GM18520 (cell line): ENCODE measurements around the gene PIK3IP1.
A peak's percentile ranks its signal among the peaks of the same experiment; 100 is the strongest.

Experiments used
- ATAC-seq: cut with Tn5 transposase; IDR thresholded peaks from one replicate; pipeline ENCODE4 v1.9.1; 2021; ENCODE audit not compliant: unreplicated experiment

Gene PIK3IP1

DNA sequence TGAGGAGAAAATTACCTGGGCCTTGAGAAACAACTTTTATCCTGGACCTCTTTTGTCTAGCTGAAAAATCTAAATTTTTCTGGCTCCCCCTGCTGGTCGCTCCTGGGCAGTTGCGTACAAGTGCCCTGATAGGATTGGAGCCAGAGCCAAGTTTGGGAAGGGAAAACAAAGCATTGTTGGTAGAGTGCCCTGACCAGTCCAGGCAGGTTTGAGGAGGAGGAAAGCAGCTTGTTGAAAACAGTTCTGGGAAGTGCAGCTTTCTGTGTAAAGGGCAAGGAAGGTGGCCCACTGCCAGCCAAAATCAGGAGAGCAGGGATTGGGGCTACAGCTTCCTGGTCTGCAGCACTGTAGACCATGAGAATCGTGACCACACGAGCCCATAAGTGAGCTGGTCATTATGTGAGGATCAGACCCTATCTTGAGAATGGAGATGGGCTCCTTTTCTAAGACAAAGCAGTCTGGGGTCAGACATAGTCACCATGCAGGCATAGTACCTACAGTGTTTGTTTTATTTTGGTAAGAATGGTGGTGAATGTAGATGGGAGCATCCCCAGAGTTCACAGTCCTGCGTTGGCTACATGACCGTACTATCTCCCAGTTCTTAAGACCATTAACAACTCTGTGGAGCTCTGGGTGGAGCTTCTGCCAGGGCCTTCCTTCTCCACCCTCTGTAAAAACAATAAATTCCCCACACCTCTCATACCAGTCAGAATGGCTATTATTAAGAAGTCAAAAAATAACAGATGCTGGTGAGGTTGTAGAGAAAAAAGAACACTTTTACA is 21.3 kb upstream of the PIK3IP1 start:
- ATAC-seq, result no peak

DNA sequence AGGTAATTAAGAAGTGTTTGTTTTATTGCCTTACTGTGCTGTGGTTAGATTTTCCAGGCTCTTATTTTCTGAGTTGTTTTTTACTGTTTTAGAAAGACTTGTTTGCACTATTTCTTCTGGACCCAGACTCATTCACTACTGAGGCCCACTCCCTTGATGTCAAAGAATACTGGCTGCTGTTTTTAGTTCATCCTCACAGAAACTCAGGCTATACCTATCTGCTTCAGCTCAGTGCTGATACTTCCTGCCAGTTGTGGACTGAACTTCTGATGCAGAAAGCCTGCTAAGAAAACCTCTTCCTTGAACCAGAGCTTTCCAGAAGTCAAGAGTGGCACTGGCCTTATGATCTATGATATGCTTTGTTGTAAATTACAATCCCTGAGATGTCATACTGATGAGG is 15.9 kb upstream of the PIK3IP1 start:
- ATAC-seq, result no peak

DNA sequence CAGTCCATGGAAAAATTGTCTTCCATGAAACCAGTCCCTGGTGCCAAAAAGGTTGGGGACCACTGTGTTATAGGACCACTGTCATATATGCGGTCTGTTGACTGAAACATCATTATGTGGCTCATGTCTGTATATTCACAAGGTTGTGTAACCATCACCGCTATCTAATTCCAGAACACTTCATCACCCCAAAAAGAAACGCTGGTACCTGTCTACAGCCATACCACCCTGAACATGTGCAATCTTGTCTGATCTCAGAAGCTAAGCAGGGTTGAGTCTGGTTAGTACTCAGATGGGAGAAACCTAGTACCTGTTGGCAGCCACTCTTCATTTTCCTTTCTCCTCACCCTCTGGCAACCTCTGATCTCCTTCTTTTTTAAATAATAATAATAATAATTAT is 12.9 kb upstream of the PIK3IP1 start:
- no peak for ATAC-seq

DNA sequence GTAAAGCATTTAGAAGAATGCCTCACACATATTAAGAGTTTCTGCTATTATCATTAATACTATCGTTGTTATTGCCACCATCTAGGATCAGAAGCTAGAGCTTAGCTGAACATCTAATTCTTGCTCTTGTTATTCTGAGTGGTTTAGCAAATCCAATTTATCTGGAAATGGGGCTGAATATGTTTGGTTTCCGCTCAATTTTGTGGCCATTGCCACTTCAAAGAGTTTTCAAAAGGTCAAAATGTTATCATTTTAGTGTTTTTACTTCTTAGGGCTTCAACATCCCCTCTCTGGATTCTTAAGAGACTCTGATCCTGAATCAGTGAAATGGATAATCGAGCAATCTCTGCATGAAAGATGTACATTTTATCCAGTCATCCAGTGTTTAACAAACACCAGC is 10.2 kb upstream of the PIK3IP1 start:
- no peak for ATAC-seq

DNA sequence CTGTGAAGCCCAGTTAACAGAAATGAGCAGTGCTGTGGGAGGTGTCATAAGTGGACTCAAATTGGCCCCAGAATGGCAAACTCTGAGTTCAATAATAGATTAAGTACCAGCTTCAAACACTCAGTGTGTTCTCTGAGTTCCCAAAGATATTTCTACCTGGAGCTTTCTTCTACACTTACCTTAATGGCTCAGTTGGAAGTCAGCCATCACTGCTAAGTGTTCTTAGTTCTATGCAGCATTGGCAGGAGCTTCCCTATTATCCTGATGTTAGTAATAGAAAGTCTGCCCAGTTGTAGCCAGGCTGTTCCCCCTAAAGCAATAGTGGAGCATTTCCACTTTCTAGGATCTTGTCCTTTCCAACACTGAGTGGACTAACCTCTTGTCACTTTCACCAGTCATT is 9.7 kb upstream of the PIK3IP1 start:
- no peak for ATAC-seq

DNA sequence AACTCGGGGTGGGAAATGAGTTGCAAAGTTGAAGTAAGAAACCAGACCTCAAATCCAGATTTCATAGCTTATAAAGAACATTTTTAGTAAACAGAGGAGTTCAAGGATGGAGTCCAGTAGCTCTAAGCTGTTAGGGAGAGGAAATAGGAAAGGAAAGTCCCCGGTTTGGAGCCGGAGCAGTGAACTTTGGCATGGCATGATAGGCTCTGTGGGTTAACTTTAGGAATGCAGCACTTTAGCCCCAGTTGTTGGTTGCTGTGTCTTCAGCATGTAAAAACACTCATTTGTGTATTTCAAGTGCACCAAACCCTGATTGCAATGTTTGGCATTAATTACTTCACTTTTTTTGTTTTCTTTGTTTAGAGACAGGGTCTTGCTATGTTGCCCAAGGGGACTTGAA is 8.6 kb upstream of the PIK3IP1 start:
- no peak for ATAC-seq

DNA sequence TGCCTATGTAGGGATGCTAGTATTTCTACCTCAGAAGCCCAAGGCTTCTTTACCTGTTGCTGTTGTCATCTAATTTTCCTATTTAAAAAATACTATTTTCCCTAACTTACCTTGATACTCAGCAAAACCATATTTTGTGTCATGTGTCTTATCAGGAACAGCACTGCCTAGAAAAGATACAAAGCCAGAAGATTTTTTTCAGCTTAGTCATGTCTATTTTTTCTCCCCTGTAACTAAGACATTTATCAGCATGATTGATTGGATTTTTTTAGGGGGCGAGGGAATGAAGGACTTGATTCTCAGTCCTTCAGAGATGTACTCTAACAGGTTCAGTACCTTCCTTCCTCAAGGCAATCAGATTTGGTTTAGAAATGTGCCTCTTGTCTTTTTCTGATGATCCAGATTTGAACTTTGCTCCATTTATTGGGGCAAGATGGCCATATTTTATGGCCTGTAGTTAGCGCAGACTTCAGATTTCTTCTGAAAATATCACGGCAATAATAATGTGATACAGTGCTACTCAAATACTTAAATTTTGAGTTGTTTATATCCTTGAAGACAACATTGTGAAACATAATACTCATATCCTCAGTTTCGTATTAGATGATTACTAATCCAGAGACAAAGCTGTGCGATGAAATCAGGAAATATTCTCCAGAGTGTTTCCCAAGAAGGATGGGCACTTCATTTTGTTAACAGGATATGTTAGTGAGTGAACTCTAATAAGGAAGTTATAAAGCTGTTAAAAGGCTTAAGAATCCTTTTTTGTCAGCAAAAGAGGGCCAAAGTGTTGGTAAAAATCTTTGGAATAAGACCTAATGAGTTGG is 3.8 kb upstream of the PIK3IP1 start:
- no peak for ATAC-seq

DNA sequence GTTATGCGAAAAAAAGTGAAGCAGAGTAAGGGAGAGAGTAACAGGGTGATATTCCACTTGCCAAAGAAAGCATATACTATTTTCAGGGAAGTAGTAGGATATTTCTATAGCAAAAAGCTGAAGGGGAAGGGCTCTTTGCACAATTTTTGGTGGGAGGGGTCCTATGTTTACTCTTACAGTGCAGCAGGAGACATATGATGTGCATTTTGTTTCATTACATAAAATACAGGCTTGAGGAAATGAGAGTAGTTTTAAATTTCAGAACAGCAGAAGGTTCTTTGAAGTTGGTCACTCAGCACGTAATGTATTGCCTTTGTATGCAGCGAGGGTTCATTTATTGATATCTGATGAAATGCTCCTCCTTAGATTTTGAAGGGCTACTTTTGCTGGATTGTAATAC is 3.1 kb upstream of the PIK3IP1 start:
- ATAC-seq, result no peak

DNA sequence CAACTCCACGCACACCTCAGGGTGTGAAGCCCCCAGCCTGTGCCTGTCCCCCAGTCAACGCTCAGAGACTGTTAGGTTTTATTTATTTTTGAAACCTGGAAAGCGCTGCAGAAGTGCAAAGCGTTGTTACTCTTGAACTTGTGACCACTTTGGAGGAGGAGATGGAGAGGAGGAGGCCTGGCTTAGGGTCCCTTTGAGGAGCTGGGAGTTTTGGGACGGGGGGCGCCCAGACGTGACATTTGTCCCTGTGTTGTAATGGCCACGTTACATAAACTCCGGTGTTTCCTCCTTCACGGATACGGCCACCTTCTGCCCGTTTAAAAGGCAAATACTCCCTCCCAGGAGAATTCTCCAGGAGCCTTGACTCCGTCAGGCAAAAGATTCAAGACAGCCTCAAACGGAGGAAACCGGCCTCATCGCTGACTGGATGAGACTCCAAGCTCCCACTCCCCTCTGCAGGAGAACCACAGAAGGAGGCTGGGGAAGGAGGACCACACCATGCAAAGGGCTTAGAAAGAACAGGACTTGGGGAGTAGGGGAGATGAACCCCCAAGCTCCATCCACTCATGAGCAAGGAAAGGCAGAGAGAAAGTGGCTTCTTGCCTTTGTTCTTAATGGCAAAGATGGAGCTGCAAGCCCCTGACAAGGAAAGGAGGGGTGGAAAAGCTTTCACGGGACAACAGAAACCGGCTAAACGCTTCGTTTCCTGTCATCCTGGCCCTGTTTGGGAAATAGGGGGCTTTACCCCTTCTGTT is 630 bp downstream of the PIK3IP1 start:
- ATAC-seq, result no peak

DNA sequence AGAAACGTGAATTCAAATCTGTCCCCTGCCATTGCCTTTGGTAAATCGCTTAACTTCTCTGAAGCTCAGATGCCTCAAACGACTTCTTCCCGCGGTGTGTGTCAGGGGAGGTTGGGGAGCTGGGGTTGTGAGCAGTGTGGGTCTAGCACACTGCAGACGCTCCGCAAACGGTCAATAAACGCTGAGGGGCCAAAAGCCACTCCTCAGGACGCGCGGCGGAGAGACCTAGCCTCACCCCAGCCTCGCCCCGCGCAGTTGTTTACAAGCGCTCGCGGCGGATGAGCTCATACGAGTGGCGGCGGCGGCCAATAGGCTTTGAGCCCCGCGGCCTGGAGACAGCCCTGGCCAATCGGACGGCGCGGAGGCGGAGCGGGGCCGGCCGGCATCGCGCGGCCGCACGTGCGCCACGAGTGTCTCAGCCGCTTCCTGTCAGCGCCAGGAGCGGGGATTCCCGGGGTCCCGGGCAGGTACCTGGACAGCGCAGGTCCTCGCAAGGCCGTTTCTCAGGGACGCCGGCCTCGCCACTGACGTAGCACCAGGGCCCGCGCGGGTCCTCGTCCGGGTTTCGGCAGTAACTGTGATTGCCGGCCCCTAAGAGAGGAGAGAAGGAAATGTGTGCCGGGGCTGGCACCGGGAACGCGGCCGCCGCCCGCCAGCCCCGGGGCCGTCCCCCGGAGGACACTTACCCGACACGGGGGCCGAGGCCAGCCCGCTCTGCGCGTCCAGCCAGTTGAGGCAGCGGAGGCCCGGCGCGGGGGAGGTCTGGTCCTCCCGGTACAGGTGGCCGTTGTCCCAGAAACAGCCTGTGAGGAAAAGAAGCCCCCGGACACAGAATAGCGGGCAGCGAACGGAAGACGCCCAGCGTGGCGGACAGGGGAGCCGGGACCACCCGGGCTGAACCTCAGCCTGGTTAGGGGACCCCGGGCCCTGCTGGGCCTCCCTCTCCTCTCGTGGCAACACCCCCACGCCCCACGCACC is 1.5 kb downstream of the PIK3IP1 start:
- ATAC-seq, result peak; percentile 82

DNA sequence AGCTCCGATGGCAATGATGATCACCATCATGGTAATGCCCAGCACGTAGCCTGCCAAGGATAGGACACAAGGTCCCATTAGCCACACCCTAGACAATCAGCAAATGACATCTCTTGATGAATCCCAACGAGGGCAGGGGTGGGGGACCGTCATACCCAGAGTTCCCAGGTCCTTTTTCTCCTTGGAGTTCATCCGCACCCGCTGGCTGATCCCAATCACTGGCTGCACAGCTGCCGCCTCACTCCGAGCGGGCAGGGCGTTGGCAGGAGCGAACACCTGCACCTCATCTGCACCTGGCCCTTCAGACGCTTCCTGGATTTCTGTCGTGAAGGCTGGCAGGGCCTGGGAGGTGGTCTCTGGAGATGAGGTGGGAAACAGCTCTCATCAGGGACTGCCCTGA is 2.9 kb downstream of the PIK3IP1 start:
- ATAC-seq, result no peak

DNA sequence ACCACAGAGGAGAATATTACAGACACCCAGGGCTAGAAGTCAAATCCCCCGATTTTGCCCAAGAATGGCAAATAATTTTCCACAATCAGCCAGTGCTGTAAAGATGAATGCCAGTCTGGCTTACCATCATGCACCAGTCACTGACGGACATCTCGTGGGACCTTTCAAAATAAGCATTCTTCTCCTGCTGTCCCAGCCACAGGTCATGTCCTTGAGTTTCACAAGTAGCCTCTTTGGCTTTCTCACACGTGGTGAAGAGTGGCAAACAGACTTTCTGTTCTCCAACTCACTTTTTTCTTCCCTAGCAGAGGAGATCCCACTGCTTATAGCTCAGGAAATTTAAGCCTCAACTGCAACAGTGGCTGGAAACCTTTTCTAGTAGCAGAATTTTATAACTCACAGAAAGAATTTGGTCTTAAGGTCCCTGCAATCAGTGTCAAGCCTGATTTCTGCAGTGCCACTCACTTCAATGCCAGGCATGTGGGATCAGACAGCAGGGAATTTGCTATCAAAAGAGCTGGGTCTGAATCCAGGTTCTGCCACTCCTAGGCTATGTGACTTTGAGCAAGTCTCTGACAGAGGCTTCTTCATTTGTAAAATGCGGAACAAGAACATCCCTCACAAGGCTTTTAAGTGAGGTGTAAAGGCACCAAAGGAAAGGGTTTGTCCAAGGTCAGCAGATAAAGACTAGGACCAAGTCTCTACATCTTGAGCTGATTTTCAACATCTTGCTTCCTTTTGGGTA is 3.6 kb downstream of the PIK3IP1 start:
- no peak for ATAC-seq

DNA sequence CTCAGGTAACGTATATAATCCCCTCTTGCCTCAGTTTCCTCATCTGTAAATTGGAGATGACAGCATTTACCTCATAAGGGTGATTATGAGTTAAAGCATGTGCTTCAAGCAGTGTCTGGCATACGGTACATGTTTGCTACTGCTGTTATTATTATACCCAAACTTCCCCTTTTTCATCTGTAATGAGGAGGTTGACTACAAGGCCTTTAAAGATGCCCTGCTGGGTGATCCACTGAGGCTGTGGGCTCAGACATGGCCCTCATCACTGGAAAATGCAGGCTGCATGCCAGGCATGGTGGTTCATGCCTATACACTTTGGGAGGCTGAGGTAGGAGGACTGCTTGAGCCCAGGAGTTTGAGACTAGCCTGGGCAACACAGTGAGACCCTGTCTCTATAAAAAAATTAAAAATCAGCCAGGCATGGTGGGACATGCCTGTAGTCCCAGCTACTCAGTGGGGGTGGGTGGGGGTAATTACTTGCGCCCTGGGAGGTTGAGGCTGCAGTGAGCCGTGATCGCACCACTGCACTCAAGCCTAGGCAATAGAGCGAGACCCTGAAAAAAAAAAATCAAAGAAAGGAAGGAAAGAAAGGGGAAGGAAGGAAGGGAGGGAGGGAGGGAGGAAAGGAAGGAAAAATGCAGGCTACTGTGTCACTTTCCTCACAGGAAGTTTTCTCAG is 4.3 kb downstream of the PIK3IP1 start:
- ATAC-seq, result no peak

DNA sequence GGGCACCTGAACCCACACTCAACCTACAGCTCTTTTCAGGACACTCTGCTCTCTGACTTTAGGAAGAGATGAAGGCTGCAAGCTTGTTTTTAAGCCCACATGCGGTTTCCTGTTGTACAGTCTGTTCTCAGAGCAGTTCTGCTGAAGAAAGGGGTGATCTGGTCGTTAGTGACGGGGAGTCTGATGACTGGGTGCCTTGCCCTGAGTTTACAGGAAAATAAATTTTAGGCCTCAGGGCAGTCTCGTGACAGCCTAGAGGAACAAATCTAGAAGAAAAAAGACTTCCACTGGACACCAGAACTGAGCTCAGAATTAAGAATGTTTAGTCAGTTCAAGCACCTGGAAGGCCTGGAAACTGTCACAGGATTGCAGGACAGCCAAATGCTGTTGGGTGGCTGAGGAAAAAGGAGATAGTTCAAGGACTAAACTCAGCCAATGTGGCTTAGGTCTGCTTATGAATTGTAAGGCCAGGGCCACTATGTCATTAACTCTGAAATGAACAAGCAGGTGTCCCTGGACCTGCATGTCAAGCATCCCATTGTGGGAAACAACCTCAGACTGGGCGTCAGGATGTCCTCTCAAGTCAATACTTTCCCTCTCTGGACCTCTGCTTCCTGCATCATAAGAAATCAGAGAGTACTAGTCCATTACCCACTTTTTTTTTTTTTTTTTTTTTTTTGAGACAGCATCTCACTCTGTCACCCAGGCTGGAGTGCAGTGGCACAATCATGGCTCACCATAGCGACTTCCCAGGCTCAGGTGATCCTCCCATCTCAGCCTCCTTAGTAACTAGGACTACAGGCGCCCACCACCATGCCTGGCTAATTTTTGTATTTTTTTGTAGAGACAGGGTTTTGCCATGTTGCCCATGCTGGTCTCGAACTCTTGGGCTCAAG is 5.7 kb downstream of the PIK3IP1 start:
- no peak for ATAC-seq

DNA sequence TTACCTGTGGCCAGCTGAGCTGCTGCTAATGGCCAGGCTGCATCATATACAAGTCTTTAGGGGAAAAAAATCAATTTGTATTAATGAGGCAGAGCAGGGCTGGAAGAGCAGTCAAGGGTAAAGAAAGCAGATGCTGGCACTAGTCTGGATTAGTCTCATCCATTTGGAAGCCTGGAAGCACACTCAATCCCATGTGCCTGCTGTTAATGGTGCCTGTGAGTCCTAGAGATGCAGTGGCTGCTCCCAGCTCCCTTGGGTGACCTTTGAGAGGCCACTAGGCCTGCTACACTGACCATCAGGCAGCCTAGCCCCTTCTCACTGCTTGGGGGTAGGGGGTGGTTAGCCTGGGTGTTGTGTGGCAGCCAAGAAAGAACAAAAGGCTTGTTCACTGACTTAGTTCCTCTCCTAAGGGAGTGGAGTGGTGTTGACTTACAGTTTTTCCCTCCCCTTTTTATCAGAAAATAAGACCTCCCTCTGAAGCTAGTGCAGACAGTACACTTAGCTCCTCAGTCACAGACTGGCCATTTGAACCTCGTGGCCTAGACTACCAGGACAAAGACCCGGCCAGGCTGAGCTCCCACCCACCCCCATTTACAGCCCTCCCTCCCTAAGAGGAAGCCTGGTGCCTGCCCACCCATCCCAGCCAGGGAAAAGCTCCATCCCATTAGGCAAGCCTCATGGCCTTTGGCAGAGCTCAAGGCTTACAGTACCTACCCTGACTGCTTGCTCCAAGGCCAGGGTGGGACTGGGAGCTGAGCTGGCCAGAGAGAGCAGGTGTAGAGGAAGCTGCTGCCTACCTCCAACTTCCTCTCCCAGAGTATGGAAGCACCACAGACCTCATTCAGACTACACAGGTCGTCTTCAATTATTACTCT is 7.8 kb downstream of the PIK3IP1 start:
- no peak for ATAC-seq

DNA sequence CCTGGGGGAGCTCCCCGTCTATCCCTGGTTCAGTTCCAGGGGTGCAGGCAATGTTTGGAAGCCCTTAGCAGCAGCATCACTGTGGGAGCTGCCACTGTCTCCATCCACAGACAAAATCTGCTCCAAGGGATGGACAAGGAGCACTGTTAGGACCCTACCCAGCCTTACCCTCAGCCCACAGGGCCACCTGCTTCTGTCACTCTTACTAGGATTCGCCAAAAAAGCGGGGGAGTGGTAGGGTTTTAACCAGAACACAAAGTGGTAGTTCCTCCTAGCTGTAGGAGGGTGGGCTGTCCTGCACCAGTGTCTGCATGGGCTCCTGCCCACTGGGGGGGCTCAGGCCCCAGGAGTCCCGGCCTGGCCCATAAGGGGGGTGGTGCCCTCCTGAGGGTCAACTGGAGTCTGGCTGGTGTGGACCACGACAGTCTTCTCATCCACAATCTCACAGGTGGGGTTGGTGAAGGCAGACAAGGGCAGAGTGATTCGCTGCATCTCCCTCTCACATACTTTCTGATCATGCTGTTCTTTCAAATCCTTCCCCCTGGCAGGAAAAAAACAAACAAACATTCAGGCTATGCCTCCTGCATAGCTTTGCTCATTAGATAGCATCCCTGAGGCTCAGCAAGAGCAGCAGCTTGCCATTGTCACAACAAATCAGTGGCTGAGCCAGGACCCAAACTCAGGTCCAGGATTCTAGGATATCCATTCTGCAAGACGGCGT is 9.4 kb downstream of the PIK3IP1 start:
- no peak for ATAC-seq

DNA sequence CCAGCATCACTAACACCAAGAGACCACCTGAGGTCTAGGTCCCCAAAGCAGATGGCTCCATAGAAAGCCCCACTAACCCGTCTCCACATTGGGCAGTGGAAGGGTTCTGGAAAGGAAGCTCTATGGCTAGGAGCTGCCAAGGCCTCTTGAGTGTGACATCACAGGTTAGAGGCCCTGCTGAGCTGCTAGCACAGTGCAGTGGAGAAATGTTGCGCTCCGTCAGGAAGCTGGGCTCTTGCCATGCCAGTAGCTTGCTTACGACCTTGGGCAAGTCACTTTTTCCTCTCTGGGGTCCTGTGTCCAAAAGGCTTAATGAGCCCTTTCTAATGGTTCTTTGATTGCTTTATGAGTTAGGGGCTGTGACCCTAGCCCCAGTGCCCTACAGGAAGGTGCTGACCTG is 10.6 kb downstream of the PIK3IP1 start:
- ATAC-seq, result no peak
